ENCODE results near the gene PMEL.
"Not testable (repeated sequence)": the region's sequence is repeated elsewhere in the genome, so short reads cannot be mapped to it uniquely, and the experiment has no call there.

Gene PMEL

GRCh38 chr12:55965941-55966407 is at the start of gene PMEL:
Gene PMEL, minus strand, starts transcription at chr12:55966042. Its CDS starts 31 bp downstream, at chr12:55966011.
- DNase-seq, result no peak

GRCh38 chr12:56014205-56014604 is 48.4 kb upstream of the PMEL start:
- DNase-seq, result no peak

GRCh38 chr12:56013482-56013881 is 47.6 kb upstream of the PMEL start:
- DNase-seq, result no peak

- no peak for DNase-seq
Measured at GRCh38 chr12:56011509-56012090, 45.8 kb upstream of the PMEL start.

GRCh38 chr12:56010111-56010570 is 44.3 kb upstream of the PMEL start:
- DNase-seq, result no peak

- DNase-seq, result peak; percentile 64
Measured at GRCh38 chr12:56007564-56008559, 42.0 kb upstream of the PMEL start.

GRCh38 chr12:56004211-56004610 is 38.4 kb upstream of the PMEL start:
- DNase-seq, result no peak

- not testable (repeated sequence) for DNase-seq
Measured at GRCh38 chr12:56003376-56003775, 37.5 kb upstream of the PMEL start.

- DNase-seq, result no peak
Measured at GRCh38 chr12:56001487-56002100, 35.8 kb upstream of the PMEL start.

- not testable (repeated sequence) for DNase-seq
Measured at GRCh38 chr12:55999999-56000540, 34.2 kb upstream of the PMEL start.

- peak; percentile 35 for DNase-seq
Measured at GRCh38 chr12:55999522-55999921, 33.7 kb upstream of the PMEL start.

GRCh38 chr12:55997535-55997859 is 31.7 kb upstream of the PMEL start:
- no peak for DNase-seq

- peak; percentile 70 for DNase-seq
Measured at GRCh38 chr12:55996715-55997534, 31.1 kb upstream of the PMEL start, which contains the start of gene SUOX. Gene SUOX, plus strand, starts transcription at chr12:55997276. Its CDS starts 4,946 bp downstream, at chr12:56002222.

- DNase-seq, result peak; percentile 80
Measured at GRCh38 chr12:55996201-55996714, 30.4 kb upstream of the PMEL start.

- no peak for DNase-seq
Measured at GRCh38 chr12:55995366-55995765, 29.5 kb upstream of the PMEL start.

- no peak for DNase-seq
Measured at GRCh38 chr12:55993230-55993853, 27.5 kb upstream of the PMEL start.

GRCh38 chr12:55991110-55991509 is 25.3 kb upstream of the PMEL start:
- DNase-seq, result no peak

GRCh38 chr12:55985976-55986375 is 20.1 kb upstream of the PMEL start:
- not testable (repeated sequence) for DNase-seq

GRCh38 chr12:55985341-55985740 is 19.5 kb upstream of the PMEL start:
- DNase-seq, result no peak

GRCh38 chr12:55984861-55985260 is 19.0 kb upstream of the PMEL start:
- no peak for DNase-seq

GRCh38 chr12:55983232-55983842 is 17.5 kb upstream of the PMEL start:
- no peak for DNase-seq
